Measurements from ENCODE around the gene NOXO1.

- TF ChIP-seq POLR2A (IDR thresholded peaks at IDR 0.05; ENCODE audit: low read depth, low read length) = no peak
- TF ChIP-seq TAF1 (IDR thresholded peaks at IDR 0.05; ENCODE audit: low read depth, low read length) = no peak
Observed at GRCh38 chr16:1982991-1983543, 1.8 kb upstream of the NOXO1 start.
